GM21576 (cell line): Measurements from ENCODE around the gene RPL10.

Experiments used
- ATAC-seq: cut with Tn5 transposase; IDR thresholded peaks from one replicate; pipeline ENCODE4 v1.9.1; 2021; ENCODE audit warnings: mild to moderate bottlenecking, moderate library complexity; ENCODE audit not compliant: unreplicated experiment

The RPL10 gene

DNA sequence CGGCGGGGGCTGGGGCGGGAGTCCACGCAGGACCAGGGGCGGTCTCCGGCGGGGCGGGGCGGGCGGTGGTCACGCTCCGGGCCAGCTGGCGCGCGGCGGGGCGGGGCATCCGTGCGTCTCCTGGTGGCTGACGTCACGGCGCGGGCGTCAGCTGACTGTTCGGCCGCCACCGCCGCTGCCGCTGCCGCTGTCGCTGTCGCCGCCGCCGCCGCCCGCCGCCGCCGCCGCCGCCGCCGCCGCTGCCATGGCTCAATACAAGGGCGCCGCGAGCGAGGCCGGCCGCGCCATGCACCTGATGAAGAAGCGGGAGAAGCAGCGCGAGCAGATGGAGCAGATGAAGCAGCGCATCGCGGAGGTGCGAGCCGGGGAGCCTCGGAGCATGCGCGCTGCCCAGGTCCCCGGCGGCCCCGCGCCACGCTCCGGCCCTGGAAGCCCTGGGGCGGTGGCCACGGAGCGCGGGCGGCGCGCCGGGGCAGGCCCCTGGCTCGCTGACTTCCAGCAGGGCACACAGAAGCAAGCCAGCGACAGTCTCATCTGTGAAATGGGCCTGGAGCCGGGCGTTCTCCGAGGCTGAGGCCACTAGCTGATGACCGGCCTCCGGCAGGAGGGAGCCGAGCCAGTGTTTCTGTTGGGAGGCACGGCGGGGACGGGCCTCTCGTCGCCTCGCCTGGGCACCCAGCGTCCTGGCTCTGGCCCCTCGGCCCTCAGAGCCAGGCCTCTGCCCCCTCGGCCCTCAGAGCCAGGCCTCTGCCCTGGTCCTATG, 46.0 kb downstream of the RPL10 start, which contains the start of gene FAM50A:
FAM50A (plus strand) TSS at position 150 of the 763 bp plus-strand sequence; CDS start at position 245, 95 bp downstream.
- ATAC-seq = peak; percentile 52

DNA sequence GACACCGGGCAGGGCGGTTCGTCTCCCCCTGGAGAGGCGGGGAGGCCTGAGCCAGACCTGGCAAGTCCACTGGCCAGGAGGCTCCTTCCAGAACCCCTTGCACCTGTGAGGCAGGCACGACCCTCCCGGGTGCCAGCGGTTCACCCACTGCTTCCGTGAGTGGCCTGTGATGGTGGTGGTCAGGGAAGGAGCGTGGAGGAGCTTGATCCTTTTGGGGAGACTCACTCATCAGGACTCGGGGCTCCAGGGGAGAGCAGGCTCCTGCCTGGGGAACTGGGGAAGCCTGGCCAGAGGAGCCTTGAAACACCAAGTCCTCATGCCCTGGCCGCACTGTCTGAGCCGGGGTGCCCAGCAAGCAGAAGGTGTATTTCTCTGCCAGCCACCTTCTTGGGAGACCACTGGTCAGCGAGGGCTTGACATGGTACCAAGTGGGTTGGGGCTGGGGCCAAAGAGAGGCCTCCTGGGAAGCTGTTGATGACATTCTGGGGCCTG, 46.6 kb downstream of the RPL10 start:
- no peak for ATAC-seq

GRCh38 chrX:154445776-154446175, 47.6 kb downstream of the RPL10 start:
- ATAC-seq = no peak

DNA sequence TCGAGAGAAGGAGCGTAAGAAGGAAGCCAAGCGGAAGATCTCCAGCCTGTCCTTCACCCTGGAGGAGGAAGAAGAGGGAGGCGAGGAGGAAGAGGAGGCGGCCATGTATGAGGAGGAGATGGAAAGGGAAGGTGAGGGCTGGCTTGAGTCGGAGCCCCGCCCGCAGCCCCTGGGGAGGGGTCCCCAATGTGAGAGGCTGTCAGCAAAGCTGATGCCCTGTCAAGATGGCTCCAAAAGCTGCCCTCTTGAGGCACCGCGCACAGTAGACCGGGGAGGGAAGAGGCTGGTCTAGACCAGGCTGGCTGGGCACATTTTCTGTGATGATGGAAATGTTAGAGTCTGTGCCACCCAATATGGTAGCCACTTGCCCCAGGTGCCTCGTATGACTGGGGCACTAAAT, 48.3 kb downstream of the RPL10 start:
- no peak for ATAC-seq

DNA sequence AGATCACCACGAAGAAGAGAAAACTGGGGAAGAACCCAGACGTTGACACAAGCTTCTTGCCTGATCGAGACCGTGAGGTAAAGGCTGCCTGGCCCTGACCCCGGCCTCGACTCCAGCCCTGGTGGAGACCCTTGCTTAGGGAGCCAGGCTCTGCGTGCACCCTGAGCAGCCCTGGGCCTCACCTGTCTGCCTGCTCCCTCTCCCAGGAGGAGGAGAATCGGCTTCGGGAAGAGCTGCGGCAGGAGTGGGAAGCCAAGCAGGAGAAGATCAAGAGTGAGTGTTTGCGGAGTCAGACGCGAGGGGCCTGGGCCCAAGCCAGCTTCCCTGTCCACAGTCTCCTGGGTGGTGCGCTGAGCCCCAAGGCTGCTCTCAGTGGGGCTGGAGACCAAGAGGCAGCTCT, 50.3 kb downstream of the RPL10 start:
- ATAC-seq = no peak

DNA sequence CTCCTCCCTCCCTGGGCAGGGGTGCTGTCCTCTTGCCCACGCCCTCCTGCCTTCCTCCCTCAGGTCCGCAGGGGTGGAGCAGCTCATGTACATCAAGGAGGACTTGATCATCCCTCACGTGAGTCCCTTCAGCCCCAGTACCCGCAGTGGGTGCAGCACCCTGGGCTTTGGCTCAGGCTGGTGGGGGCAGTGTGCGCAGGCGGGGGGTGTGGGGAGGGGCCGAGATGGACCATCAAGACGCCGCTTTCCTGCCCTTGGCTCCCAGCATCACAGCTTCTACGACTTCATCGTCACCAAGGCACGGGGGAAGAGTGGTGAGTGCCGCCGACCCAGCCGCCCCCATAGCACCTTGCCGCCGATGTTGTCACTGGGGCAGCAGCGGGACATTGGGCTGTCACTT, 51.4 kb downstream of the RPL10 start:
- ATAC-seq = no peak

DNA sequence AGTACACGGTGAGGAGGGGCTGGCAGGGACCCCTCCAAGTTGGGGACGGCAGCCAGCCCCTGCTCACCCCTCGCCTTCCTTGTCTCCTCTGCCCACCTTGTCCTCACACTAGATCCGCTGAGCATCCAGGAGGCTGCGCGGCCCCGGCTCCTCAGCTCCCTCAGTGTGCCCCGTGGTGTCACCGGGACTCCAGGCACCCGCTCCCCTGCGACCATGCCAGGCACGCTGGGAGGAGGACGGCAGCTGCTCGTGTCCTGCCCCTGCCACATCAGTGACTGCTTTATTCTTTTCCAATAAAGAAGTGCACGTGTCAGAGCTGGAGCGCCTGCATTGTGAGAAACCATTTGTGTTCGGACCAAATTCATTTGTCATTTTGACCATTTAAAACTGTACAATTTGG, 52.1 kb downstream of the RPL10 start:
- ATAC-seq = no peak
